Fibroblast of the aortic adventitia (primary cell): Measurements from ENCODE around the gene ZNRD2. TPM values are rescaled to one million over a fixed set of nuclear protein-coding genes. Genes with fewer than 3 reads are reported as not detected.

ENCODE experiments used
- DNase-seq: peaks from one replicate; pipeline ENCODE4 v3.0.0-alpha.2; 2010; ENCODE audit warnings: low read depth
- H3K4me3 ChIP-seq: 2 replicates; pipeline ENCODE4 v1.5.1; 2011; ENCODE audit warnings: low read depth, mild to moderate bottlenecking, control low read depth, low read length, moderate library complexity
- total RNA-seq: library from RNA; depleted of rRNA; stranded (reverse); fragments of >200 nt; gene quantifications from 2 replicates; pipeline ENCODE4 v1.2.3, GENCODE V29; 2012; ENCODE audit warnings: low replicate concordance
- TF ChIP-seq, protein P1 (sequence below): IDR thresholded peaks from 2 replicates; pipeline ENCODE4 v1.5.1; 2011; ENCODE audit warnings: mild to moderate bottlenecking, low read length, control low read depth, inconsistent platforms; ENCODE audit not compliant: insufficient read depth

ZNRD2 gene
- total RNA-seq, 1 donor: 48.0 TPM

DNA sequence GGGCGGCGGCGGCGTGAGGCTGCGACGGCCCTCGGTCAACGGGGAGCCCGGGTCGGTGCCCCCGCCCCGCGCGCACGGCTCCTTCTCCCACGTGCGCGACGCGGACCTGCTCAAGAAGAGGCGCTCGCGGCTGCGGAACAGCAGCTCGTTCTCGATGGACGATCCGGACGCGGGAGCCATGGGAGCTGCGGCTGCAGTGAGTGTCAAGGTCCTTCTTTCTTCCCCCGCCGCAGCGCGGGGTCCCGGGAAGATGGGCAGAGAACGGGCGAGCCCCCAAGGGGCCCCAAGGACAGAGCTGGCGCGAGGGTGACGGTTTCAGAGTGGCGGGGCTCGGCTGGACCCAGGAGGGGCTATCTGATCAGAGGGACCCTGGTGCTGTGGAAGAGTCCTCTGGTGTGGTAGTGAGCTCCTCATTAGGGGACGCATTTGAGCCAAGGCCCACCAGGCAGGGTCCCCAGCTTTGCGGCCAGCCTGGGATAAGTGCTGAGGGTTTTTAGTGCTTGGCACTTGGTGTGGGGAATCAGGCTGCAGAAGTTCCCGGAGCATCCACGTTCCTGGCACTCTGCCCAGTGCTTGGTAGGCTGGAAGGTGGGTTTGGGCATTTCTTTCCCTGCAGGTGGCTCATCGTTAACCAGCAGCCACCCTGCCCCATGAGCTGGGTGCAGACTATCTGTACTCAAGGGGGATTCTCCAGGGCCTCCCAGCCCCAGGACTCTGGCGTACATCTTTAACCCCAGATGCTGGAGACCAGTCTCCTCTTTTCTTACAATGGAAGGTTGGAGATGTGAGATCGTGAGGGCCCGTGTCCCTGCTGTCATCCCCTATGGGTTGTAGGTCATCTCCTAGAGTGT lies 15.3 kb downstream of the ZNRD2 start:
- H3K4me3 ChIP-seq: no peak overlapping the region
- TF ChIP-seq, protein P1, sequence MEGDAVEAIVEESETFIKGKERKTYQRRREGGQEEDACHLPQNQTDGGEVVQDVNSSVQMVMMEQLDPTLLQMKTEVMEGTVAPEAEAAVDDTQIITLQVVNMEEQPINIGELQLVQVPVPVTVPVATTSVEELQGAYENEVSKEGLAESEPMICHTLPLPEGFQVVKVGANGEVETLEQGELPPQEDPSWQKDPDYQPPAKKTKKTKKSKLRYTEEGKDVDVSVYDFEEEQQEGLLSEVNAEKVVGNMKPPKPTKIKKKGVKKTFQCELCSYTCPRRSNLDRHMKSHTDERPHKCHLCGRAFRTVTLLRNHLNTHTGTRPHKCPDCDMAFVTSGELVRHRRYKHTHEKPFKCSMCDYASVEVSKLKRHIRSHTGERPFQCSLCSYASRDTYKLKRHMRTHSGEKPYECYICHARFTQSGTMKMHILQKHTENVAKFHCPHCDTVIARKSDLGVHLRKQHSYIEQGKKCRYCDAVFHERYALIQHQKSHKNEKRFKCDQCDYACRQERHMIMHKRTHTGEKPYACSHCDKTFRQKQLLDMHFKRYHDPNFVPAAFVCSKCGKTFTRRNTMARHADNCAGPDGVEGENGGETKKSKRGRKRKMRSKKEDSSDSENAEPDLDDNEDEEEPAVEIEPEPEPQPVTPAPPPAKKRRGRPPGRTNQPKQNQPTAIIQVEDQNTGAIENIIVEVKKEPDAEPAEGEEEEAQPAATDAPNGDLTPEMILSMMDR: no peak
- no peak for DNase-seq

GRCh38 chr11:65586247-65586630 lies 16.0 kb downstream of the ZNRD2 start:
- no peak for DNase-seq
- TF ChIP-seq, protein P1: no peak
- H3K4me3 ChIP-seq: no peak overlapping the region

- H3K4me3 ChIP-seq: no peak overlapping the region
- peak; percentile 69 for DNase-seq
- TF ChIP-seq, protein P1: no peak
These were observed 16.4 kb downstream of the ZNRD2 start for GRCh38 chr11:65586676-65587075.

- TF ChIP-seq, protein P1: peak; percentile 50
- H3K4me3 ChIP-seq: no peak overlapping the region
- DNase-seq: peak; percentile 43
These were observed 18.1 kb downstream of the ZNRD2 start for GRCh38 chr11:65588199-65589054.

DNA sequence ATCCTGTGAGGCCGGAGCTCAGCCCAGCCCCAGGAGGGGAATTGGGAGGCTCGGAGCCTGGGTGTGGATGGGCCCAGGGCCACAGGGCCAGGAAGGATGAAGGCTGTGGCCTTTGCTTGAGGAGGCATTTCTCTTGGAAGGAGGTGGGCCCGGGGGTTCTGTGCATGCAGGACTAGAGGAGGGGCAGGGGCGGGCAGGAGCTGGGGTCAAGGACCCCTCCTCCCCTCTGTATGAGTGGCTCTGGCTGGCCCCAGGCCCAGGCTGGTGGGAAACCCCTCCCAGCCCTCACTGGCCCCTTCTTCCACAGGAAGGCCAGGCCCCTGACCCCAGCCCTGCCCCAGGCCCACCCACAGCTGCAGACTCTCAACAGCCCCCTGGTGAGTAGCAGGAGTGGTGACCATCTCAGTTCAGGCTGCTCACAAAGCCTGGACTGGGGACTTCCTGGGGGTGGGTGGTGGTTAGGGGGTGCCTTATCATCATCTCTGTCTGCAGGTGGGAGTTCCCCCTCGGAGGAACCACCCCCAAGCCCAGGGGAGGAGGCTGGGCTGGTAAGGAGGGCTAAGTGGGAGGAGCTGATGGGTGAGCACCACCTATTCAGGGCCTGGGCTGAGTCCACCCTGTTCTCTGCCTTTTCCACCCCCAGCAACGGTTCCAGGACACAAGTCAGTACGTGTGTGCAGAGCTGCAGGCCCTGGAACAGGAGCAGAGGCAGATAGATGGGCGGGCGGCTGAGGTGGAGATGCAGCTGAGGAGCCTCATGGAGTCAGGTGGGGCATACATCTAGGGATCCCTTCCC lies 19.4 kb downstream of the ZNRD2 start:
- H3K4me3 ChIP-seq: no peak overlapping the region
- TF ChIP-seq, protein P1: no peak
- no peak for DNase-seq

- TF ChIP-seq, protein P1: no peak
These were observed 20.0 kb downstream of the ZNRD2 start for GRCh38 chr11:65590240-65590738.

More at GRCh38 chr11:65590240-65590738, 20.0 kb downstream of the ZNRD2 start:
- no peak for DNase-seq
- H3K4me3 ChIP-seq: no peak overlapping the region
